Smooth muscle cell (in vitro differentiated cells): ENCODE data around the gene TEKT5. TPM values are rescaled to one million over a fixed set of nuclear protein-coding genes. Genes with fewer than 3 reads are reported as not detected.
A peak's percentile ranks its signal among the peaks of the same experiment; 100 is the strongest.

Source experiments
- DNase-seq: peaks from one replicate; lab custom pipeline; 2025; ENCODE audit not compliant: unreplicated experiment; lab: John Stamatoyannopoulos, UW
- H2AFZ ChIP-seq: fragments of 200-600 bp; sonication (generic); 2 replicates; pipeline ENCODE4 v1.6.0; 2016; ENCODE audit warnings: antibody characterized with exemption, low read depth, mild to moderate bottlenecking
- H3F3A ChIP-seq: fragments of 200-600 bp; sonication (generic); 2 replicates; pipeline ENCODE4 v1.6.0; 2017; ENCODE audit warnings: antibody characterized with exemption, low read depth
- H3K27ac ChIP-seq: fragments of 200-600 bp; sonication (generic); 2 replicates; pipeline ENCODE4 v1.5.1; 2016; ENCODE audit warnings: low read depth, mild to moderate bottlenecking
- H3K27me3 ChIP-seq: fragments of 200-600 bp; sonication (generic); 2 replicates; pipeline ENCODE4 v1.6.1; 2016; ENCODE audit warnings: low read depth, mild to moderate bottlenecking
- H3K36me3 ChIP-seq: fragments of 200-600 bp; sonication (generic); 2 replicates; pipeline ENCODE4 v1.5.1; 2016; ENCODE audit warnings: low read depth
- H3K4me1 ChIP-seq: fragments of 200-600 bp; sonication (generic); 2 replicates; pipeline ENCODE4 v1.5.1; 2016; ENCODE audit warnings: low read depth
- H3K4me2 ChIP-seq: fragments of 200-600 bp; sonication (generic); 2 replicates; pipeline ENCODE4 v1.6.0; 2016; ENCODE audit warnings: mild to moderate bottlenecking
- H3K4me3 ChIP-seq: fragments of 200-600 bp; sonication (generic); 2 replicates; pipeline ENCODE4 v1.5.1; 2016; ENCODE audit warnings: mild to moderate bottlenecking
- H3K79me2 ChIP-seq: fragments of 200-600 bp; sonication (generic); 2 replicates; pipeline ENCODE4 v1.6.0; 2016; ENCODE audit warnings: low read depth, mild to moderate bottlenecking
- H3K9ac ChIP-seq: fragments of 200-600 bp; sonication (generic); 2 replicates; pipeline ENCODE4 v1.6.0; 2016; ENCODE audit warnings: low read depth
- H3K9me3 ChIP-seq: fragments of 200-600 bp; sonication (generic); replicated peaks from 2 replicates; pipeline ENCODE4 v1.5.1; 2016; ENCODE audit warnings: low read depth
- H4K20me1 ChIP-seq: fragments of 200-600 bp; sonication (generic); 2 replicates; pipeline ENCODE4 v1.6.0; 2016; ENCODE audit warnings: low read depth
- CTCF ChIP-seq: fragments of 200-600 bp; sonication (generic); IDR thresholded peaks from 2 replicates; pipeline ENCODE4 v1.5.1; 2017; ENCODE audit warnings: borderline replicate concordance, mild to moderate bottlenecking, antibody characterized with exemption; ENCODE audit not compliant: insufficient read depth, poor library complexity, severe bottlenecking
- WGBS: methylation state at CpG from one replicate; pipeline ENCODE4 v1.1.7; 2016; ENCODE audit warnings: low lambda C conversion rate; 5-methylcytosine and 5-hydroxymethylcytosine counted together
- polyA plus RNA-seq: library from polyadenylated mRNA; unstranded; fragments of >200 nt; fragmentation: Nextera tagmentation; extraction: Ambion mirVana; gene quantifications from 2 replicates; pipeline ENCODE4 v1.2.1, GENCODE V29; 2016
- total RNA-seq: library from RNA; depleted of rRNA; stranded (reverse); fragments of >200 nt; gene quantifications from 2 replicates; pipeline ENCODE4 v1.2.3, GENCODE V29; 2014

The TEKT5 gene
- total and polyA plus RNA-seq, 2 experiments from 2014 or later, result not detected

GRCh38 chr16:10616419-10616755, 78.3 kb downstream of the TEKT5 start:
- TF ChIP-seq CTCF, result no peak
- H3K27ac ChIP-seq, result no peak overlapping the region
- H3F3A ChIP-seq, result no peaks in the 10 kb centered on the region
- H3K27me3 ChIP-seq, result no peaks in the 10 kb centered on the region
- 57% methylated on average over 6 of the region's 6 CpGs for WGBS
- no peaks in the 10 kb centered on the region for H3K9me3 ChIP-seq
- H2AFZ ChIP-seq, result peak overlapping the region; percentile 4
- no peak for DNase-seq
- H3K4me1 ChIP-seq, result peaks cover 13% of the 10 kb centered on the region
- no peak overlapping the region for H3K9ac ChIP-seq
- H3K79me2 ChIP-seq, result no peaks in the 10 kb centered on the region
- H3K36me3 ChIP-seq, result no peaks in the 10 kb centered on the region
- H3K4me2 ChIP-seq, result peak overlapping the region; percentile 68
- no peaks in the 10 kb centered on the region for H4K20me1 ChIP-seq
- no peak overlapping the region for H3K4me3 ChIP-seq

- Histone ChIP-seq H3K79me2 (no peaks in the 10 kb centered on the region), H3K4me1 (peaks cover 16% of the 10 kb centered on the region), H3K27ac (no peak overlapping the region), H3K9me3 (no peaks in the 10 kb centered on the region), H3K36me3 (no peaks in the 10 kb centered on the region), H4K20me1 (no peaks in the 10 kb centered on the region), H2AFZ (no peak overlapping the region), H3K4me2 (no peak overlapping the region), H3K9ac (no peak overlapping the region), H3K4me3 (no peak overlapping the region), H3F3A (peaks cover 5% of the 10 kb centered on the region), H3K27me3 (no peaks in the 10 kb centered on the region)
- no peak for TF ChIP-seq CTCF
- no peak for DNase-seq
Observed at GRCh38 chr16:10614685-10615084, 80.0 kb downstream of the TEKT5 start.

- Histone ChIP-seq H2AFZ (no peak overlapping the region), H3K36me3 (no peaks in the 10 kb centered on the region), H3F3A (peaks cover 5% of the 10 kb centered on the region), H3K9ac (no peak overlapping the region), H3K4me1 (peaks cover 16% of the 10 kb centered on the region), H3K4me2 (no peak overlapping the region), H3K79me2 (no peaks in the 10 kb centered on the region), H4K20me1 (no peaks in the 10 kb centered on the region), H3K4me3 (no peak overlapping the region), H3K27me3 (no peaks in the 10 kb centered on the region), H3K27ac (no peak overlapping the region), H3K9me3 (no peaks in the 10 kb centered on the region)
- DNase-seq, result no peak
- WGBS, result 86% methylated on average over 6 of the region's 6 CpGs
- TF ChIP-seq CTCF, result no peak
Observed at GRCh38 chr16:10613785-10614485, 80.8 kb downstream of the TEKT5 start.

GRCh38 chr16:10612649-10613179, 82.0 kb downstream of the TEKT5 start:
- peaks cover 16% of the 10 kb centered on the region for H3K4me1 ChIP-seq
- H3K9ac ChIP-seq, result no peak overlapping the region
- TF ChIP-seq CTCF, result no peak
- DNase-seq, result no peak
- H3F3A ChIP-seq, result peaks cover 5% of the 10 kb centered on the region
- no peak overlapping the region for H3K4me2 ChIP-seq
- no peaks in the 10 kb centered on the region for H3K9me3 ChIP-seq
- no peak overlapping the region for H2AFZ ChIP-seq
- 78% methylated on average over 6 of the region's 6 CpGs for WGBS
- no peaks in the 10 kb centered on the region for H3K79me2 ChIP-seq
- no peaks in the 10 kb centered on the region for H4K20me1 ChIP-seq
- no peaks in the 10 kb centered on the region for H3K36me3 ChIP-seq
- no peak overlapping the region for H3K4me3 ChIP-seq
- no peaks in the 10 kb centered on the region for H3K27me3 ChIP-seq
- no peak overlapping the region for H3K27ac ChIP-seq
